ENCODE measurements around the gene ZBTB12.
"Not testable (repeated sequence)": the region's sequence is repeated elsewhere in the genome, so short reads cannot be mapped to it uniquely, and the experiment has no call there.

ZBTB12 gene

DNA sequence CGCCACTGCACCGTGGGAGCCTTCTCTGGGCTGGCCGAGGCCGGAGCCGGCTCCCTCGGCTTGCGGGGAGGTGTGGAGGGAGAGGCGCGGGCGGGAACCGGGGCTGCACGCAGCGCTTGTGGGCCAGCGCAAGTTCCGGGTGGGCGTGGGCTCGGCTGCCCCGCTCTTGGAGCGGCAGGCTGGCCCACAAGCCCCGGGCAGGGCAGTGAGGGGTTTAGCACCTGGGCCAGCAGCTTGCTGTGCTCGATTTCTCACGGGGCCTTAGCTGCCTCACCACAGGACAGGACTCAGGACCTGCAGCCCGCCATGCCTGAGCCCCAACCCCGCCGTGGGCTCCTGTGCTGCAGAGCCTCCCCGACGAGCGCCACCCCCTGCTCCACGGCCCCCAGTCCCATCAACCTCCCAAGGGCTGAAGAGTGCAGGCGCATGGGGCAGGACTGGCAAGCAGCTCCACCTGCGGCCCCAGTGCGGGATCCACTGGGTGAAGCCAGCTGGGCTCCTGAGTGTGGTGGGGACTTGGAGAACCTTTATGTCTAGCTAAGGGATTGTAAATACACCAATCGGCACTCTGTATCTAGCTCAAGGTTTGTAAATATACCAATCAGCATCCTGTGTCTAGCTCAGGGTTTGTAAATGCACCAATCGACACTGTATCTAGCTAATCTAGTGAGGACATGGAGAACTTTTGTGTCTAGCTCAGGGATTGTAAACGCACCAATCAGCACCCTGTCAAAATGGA lies 49.7 kb downstream of the ZBTB12 start:
- in situ Hi-C loops (cut with MboI; ENCODE audit: low sequenced_read_pairs), result not testable (repeated sequence)

DNA sequence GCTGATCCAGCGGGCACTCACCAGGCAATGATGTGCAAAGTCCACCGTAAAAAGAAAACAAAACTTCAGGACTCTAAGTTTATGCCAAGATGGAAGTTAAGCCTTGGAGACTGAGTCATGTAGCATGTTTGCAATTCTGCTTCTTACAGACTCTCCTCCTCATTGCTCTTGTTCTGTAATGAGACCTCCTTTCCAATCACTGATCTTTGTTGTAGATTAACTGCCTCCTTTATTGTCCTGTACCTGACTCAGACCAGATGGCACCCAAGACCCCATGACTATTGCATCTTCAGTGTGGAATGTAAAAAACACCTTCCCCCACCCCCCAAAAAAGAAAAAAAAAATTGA lies 50.4 kb downstream of the ZBTB12 start:
- in situ Hi-C loops (cut with MboI; ENCODE audit: low sequenced_read_pairs), result no loop called here

DNA sequence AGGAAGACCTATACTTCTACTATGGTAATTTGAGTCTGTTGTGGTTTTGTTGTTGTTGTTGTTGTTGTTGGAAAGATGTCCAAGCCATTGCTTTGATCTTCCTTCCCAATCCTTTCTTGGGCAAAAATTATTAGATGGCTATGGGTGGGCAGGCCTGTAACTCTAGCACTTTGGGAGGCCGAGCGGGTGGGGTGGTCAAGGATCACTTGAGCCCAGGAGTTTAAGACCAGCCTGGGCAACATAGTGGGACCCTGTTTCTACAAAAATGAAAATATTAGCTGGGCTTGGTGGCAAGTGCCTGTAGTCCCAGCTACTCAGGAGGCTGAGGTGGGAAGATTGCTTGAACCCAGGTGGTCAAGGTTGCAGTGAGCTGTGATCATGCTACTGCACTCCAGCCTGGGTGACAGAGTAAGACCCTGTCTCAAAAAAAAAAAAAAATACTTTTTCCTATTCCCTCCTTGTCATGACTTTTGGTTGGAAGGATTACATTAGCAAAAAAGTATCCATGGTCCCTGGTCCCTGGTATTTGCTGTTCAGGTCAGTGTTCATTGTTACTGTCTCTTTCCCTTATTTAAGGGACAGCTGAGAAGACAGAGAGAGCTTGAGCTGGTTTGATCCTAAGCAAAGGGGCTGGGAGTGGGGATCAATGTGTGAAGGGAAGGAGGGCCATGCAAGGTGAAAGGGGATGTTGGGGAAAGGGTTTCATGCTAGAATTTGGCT lies 51.0 kb downstream of the ZBTB12 start:
- in situ Hi-C loops (cut with MboI; ENCODE audit: low sequenced_read_pairs), result no loop called here

Measured in hTERT RPE-1 (cell line).